GM12873 (cell line): Measurements from ENCODE around the gene CDC25B.

Experiments
- CTCF ChIP-seq: IDR thresholded peaks from 2 replicates; pipeline ENCODE4 v1.5.1; 2012; ENCODE audit warnings: low read depth, mild to moderate bottlenecking, moderate library complexity, low read length, control low read depth; ENCODE audit not compliant: insufficient read depth; ENCODE audit errors: missing control alignments

Gene CDC25B

DNA sequence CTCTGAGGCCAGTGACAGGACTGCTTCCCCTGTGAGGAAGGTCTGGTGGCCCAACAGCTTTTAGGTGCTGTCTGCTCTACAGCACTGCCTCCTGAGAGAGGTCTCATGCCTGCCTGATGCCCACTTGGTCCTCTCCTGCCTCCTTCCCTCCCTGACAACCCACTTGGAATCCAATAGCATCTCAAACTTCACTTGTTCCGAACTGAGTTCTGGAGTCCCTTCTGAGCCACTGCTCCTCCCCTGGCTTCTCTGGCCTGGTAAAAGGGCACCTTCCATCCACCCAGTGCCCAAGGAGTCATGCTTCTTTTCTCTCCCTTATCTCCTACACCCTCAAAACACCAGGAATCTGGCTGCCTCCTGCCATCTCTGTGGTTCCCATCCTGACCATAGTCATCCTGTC is 52.5 kb downstream of the CDC25B start:
- no peak for TF ChIP-seq CTCF

DNA sequence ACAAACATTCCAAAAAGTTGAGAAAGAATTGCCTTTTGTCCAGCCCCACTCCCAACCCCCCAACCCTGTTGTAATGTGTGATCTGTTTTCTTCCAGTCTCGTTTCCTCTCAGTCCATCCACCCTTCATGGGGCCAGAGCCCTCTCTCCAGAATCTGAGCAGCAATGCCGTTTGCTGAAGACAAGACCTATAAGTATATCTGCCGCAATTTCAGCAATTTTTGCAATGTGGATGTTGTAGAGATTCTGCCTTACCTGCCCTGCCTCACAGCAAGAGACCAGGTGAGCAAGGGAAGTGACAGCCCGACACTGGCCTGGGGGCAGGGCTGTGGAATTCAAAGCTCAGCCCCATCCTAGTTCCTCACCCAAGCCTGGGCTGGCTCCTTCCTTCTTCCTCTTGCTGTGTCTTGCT is 58.4 kb downstream of the CDC25B start:
- no peak for TF ChIP-seq CTCF
